ENCODE results near the gene CEBPG.
A peak's percentile ranks its signal among the peaks of the same experiment; 100 is the strongest.

CEBPG gene

DNA sequence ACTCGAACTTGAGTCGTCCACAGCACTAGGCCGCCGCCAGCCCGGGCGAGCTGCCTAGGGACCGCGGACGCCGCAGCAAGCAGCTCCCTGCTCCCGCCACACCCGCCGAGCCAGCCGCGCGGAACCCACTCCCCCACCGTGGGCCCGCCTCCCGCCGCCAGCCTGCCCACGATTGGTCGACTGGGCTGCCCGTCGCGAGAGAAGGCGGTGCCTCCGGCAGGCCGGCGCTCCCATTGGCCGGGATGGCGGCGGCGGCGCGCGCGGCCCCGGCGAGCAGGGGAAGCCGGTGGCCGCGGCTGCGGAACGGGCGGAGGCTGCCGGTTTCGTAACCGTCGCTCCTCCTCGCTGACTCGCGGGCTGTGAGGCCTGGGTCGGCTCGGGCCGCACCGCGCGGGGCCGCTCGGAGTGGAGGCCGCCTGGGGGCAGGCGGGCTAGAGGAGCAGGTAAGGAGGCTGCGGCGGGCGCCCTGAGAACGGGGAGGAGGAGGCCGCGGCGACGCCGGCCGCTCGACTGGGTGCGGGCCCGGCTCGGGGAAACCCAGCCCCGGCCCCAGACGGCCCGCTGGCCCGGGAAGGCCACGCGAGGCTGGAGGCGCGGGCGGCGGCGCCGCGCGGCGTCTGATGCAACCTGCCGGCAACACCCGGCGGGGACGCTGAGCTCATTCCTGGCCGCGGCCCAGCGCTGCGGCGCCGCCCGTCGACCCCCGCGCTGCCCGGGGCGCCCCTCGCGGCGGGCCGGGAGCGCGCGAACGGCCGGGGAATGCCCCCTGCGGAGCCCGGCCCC is at the start of gene CEBPG:
CEBPG (plus strand) TSS at position 257 of the 783 bp plus-strand sequence. CDS start 5,531 bp downstream, outside the sequence.
- DNase-seq, result peak; percentile 94

DNA sequence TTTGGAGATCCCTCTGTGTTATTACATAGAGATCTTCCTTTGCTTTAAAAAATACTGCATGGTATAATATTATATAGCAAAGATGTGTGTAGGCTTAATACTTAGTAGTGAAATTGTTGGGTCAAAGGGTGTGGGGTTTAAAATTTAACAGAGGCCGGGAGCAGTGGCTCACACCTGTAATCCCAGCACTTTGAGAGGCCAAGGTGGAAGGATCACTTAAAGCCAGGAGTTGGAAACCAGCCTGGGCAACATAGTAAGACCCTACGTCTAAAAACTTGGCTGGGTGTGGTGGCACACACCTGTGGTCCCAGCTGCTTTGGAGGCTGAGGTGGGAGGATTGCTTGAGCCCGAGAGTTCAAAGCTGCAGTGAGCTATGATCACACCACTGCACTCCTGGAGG is 48.9 kb upstream of the CEBPG start:
- no peak for DNase-seq

DNA sequence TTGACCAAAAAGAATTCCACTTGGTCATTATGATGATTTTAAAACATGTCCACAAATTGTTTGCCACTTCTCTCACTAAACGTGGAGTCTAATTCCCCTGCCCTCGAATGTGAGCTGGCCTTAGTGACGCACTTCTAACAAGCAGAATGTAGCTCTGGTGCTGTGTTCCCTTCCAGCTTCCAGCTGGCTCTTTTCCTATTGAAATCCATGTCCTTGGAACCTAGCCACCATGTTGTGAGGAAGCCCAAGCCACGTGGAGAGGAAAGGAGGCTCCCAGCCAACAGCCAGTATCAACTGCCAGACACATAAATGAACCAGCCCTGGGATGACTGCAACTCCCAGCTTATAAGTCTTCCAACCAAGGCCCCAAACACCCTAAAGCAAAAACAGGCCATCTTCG is 47.6 kb upstream of the CEBPG start:
- DNase-seq, result no peak

DNA sequence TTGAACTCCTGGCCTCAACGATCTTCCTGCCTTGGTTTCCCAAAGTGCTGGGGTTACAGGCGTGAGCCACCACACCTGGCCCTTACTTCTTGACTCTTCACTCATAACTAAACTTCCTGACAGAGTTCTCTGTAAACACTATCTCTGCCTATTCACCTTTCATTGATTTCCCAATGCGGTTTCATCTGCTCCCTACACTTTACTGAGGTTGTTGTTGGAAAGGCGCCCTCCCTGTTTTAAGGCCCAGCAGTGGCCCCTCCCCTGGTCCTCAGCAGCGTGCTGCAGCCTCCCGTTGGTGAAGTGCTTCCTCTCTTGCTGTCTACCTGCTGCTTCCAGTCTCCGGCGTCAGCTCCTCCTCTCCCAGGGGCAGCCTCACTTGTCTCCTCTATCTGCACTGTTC is 44.4 kb upstream of the CEBPG start:
- DNase-seq, result no peak

DNA sequence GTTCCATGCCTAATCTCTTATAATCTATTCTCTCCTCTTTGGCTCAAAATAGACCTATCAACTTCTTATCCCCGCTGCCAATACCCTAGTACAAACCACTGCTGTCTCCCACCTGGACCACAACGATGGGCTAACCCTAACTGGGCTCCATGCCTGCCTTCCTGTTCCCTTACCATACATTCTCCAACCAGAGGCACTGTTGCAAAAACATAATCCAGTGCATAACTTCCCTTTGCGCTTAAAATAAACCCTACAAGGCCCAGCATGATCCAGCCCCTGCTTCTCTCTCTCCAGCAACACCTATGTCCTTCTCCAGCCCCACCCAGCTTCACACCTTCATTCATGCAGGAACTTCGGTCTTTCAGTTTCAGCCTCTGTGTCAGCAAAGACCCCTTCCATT is 43.8 kb upstream of the CEBPG start:
- no peak for DNase-seq

DNA sequence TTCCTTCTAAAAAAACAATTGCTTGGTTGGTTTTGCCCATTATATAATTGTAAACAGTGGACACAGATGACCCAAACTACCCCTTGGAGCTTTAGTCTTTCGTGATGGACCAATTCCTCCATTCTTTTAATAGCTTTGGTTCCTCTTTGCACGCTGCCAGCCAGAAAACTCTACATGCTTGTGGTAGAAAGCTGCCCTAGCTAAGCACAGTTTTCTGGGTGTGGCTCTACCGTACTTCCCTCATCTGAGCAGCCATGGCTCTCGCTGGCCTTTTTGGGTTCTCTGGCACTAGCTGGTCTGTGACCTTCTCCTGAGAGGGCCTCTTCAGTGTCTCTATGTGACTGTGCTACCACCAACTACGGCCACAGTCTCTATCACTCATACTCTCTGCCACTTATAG is 41.3 kb upstream of the CEBPG start:
- peak; percentile 73 for DNase-seq

DNA sequence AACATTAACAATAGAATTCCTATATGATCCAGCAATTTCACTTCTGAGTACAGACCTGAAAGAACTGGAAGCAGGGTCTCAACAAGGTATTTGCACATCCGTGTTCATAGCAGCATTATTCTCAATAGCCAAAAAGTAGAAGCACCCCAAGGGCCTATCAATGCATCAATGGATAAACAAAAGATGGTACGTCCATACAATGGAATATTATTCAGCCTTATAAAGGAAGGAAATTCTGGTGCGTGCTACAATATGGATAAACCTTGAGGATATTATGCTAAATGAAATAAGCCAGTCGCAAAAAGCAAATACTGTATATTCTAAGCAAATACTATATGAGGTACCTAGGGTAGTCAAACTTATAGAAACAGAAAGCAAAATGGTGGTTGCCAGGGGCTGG is 40.4 kb upstream of the CEBPG start:
- DNase-seq, result no peak

DNA sequence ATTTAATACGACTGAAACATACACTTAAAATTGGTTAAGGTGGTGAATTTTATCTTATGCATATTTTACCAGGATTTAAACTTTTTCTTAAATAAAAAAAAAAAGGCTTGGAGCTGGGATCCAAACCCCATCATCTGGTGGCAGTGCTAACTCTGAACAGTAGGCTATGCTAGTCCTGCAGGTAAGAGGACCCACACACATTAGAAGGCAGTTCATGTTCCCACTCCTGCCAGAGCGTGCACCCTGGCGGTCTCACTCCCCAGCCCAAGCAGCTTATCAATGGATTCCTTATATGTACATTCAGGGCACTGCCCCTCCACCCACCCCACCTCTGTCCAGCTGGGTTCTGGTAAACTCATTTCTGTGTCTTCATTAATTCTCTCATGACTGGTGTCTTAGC is 39.9 kb upstream of the CEBPG start:
- DNase-seq, result no peak

DNA sequence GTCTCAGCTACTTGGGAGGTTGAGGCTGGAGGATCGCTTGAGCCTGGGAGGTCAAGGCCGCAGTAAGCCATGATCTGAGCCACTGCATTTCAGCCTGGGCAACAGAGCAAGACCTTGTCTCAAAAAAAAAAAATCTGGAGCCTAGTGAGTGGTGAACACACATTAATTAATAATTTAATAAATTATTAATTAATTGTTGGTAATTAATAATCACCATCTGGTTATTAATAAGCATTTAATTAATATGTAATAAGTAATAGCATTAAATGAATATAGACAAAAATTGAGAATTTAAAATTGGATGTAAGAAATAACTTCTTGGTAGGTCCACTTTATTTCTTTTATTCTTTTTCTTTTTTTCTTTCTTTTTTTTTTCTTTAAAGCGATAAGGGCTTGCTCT is 39.2 kb upstream of the CEBPG start:
- no peak for DNase-seq

DNA sequence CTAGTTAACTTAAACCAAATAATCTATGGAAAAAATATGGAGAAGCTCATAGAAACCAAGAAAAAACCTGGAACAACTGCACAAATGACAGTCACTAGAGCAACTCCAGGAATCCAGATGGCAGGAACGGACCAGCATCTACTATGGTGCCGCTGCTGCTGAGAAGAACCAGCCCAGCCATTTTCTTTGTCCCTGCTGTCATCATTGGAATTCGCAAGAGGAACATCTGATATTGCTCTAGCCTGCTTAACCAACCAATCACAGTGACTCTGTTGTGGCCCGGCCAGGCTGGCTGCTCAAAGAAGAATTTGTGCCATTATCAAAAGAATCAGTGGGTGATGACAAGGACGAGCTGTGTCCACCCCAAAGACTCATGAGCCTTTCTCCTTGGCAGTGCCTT is 38.1 kb upstream of the CEBPG start:
- DNase-seq, result no peak

DNA sequence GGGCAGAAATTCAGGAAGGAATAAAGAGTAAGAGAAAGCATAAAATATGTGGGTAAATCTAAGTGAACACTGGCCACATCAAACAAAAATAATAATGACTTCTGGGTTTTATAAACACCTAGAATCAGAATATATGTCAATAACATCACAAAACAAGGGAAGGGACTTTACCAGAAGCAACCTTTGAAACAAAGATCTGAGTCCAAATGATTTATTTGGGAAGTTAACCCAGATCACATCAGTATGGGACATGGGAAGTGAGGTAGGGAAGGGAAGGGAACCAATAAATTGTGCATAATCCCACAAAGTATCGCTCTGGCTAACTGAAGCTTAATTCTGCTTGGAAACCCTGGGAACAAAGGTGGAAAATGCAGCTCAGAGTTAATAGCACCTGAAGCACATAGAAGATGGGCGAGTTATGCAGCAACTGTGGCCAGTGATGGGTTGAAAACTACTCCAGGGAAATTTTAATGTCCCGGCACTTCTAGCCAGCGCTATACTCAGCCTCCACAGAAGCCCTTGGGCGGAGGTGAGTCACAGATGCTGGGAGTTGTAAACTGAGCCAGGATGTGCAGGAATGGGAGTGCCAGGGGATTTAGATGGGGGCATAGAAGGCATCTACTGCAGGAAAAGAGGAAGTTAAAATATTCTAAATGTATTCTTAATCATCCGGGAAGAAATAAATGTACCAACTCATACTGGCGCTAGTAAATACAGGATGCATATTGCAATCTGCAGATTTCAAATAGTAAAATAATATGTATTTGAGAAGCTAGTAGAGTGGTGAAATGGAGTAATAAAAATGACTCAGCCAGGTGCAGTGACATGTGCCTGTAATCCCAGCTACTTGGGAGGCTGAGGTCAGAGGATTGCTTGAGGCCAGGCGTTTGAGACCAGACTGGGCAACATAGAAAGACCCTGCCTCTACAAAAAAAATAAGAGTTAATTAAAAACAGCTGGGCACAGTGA is 34.2 kb upstream of the CEBPG start:
- DNase-seq, result peak; percentile 5

DNA sequence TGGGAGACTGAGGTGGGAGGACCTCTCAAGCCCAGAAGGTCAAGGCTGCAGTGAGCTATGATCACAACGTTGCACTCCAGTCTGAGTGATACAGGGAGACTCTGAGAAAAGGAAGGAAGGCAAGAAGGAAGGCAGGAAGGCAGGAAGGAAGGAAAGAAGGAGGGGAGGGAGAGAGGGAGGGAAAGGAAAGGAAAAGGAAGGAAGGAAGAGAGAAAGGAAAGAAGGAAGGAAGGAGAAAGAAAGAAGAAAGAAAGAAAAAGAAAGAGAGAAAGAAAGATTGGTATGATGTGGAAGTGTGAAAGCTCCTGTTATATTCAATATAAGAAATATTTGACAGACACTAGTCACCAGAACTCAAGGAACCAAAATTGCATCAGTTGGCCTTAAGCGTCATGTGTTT is 32.5 kb upstream of the CEBPG start:
- DNase-seq, result no peak

DNA sequence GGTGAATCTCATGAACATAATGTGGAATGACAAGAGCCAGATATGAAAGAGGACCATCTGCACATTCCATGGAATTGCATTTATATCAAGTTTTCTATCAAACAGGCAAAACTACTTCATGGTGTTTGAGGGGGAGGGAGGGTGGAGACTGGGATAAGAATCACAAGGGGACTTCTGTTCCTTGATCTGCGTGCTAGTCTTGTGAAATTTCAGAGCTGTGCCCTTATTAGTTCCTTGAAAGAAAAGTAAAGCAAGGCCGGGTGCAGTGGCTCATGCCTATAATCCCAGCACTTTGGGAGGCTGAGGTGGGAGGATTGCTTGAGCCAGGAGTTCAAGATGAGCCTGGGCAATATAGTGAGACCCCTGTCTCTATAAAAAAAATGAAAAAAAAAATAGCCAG is 30.2 kb upstream of the CEBPG start:
- no peak for DNase-seq

DNA sequence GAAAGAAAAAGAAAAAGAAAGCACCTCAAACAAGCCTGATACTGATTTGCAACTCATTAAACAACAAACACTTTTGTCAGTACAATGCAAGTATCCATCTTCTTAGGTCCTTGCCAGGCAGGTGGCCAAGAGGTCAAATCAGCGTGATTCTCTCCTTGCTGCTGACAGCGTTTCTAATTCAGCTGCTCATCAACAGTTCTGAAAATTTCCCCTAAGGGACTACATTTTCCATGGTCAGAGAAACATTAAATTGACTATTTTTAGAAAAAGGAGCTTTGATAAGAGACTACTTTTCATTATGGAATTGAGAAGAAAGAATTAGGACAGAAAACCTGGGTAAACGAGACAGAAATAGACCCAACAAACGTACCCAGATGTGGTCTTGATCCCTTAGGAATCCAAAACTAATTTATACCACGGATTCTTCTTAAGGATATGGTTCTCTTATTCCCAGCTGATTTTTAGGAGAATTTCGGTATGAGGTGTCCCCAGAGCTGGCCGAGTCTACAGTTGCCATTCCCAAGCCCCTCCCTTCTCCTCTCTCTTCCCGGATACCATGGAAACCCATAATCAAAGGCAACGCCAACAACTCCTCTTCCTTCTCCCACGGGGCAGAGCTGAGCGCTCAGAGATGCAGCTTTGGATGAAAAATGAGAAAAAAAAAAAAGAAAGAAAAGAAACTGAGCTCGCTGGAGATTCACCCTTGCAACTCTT is 29.5 kb upstream of the CEBPG start:
- DNase-seq, result no peak

DNA sequence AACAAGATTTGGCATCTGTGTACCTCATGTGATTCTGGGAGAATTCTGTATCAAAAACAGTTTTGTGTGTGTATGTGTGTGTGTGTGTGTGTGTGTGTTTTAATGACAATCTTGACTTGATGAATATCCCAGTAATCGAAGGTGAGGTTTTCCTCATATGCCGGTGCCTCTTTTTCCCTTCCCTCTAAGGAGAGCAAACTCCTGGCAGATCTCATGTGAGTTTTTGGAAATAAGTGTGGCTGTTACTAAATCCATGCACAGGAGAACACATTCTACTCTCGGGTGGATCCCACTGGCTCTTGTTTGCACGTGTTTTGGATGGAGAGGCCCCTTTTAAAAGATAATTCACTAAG is 29.0 kb upstream of the CEBPG start:
- no peak for DNase-seq

DNA sequence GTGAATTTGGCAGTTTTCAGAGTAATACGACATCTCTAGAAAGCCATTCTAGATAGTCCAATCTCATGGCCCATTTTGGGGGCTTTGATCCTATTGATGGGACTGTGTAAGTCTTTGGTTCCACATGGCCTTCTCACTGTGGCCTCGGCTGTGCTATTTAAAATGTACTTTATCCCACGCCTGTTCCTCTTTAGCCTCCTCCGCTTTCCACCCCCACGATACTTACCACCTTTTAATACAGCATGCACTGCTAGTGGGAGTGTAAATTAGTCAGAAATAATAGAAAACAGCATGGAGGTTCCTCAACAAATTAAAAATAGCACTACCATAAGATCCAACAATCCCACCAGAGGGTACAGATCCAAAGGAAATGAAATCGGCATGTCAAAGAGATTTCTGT is 28.3 kb upstream of the CEBPG start:
- no peak for DNase-seq

DNA sequence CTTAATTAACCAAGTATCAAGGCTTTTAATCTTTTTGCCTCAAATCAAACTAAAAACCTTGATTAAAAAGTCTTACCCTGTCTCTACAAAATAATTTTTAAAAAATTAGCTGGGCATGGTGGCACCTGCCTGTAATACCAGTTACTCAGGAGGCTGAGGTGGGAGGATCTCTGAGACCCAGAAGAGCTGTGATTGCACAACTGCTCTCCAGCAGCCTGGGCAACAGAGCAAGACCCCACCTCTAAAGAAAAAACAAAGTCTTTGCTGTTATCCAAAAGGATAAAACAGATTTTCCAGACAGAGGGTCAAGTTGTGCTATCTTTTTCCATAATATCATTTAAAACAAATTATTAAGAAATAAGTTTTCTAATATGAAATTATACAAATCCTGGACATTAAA is 26.8 kb upstream of the CEBPG start:
- no peak for DNase-seq

DNA sequence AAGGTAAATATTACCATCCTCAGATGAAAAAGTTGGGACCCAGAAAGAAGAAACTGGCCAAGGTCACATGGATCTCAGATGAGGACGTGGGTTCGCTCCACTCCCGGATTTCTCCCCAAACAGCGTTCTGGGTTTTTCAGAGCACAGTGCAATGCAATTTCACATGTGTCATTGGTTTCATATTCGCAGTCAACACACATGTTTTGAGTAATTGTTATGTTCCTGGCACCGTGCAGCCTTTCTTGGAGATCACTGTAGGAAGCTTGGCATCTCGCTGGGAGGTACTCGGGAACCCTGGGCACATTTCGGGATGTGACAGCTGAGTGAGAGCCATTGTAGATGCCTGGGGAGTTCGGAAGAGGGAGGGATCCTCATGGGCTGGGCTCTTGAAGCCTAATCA is 26.2 kb upstream of the CEBPG start:
- DNase-seq, result no peak

DNA sequence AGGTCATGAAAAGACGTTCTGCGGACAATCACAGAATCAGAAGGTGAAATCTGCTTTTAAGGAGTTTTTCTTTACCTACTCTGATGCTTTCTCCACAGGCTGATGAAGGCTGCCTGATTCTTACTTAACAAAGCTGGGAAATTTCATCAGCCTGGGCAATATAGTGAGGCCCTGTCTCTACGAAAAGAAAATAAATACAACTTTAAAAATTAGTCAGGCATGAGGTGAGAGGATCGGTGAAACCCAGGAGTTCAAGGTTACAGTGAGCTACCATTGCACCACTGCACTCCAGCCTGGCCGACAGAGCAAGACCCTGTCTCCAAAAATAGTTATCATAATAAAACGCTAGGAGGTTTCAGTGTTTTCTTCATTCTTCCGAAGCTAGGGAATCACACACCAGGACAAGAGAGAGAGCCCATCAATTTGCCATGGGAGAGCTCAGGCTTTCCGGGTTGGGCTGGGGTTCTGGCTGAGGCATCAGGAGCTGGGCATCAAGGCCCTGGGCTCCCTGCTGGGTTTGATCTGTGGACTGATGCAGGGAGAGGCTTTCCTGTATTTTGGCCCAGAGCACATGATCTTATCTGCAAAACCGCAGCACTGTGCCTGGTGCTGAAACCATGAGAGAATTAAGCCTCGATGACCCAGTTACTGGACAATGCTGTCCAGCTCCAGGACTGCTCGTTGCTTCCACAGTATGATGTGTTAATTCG is 25.1 kb upstream of the CEBPG start:
- DNase-seq, result no peak

DNA sequence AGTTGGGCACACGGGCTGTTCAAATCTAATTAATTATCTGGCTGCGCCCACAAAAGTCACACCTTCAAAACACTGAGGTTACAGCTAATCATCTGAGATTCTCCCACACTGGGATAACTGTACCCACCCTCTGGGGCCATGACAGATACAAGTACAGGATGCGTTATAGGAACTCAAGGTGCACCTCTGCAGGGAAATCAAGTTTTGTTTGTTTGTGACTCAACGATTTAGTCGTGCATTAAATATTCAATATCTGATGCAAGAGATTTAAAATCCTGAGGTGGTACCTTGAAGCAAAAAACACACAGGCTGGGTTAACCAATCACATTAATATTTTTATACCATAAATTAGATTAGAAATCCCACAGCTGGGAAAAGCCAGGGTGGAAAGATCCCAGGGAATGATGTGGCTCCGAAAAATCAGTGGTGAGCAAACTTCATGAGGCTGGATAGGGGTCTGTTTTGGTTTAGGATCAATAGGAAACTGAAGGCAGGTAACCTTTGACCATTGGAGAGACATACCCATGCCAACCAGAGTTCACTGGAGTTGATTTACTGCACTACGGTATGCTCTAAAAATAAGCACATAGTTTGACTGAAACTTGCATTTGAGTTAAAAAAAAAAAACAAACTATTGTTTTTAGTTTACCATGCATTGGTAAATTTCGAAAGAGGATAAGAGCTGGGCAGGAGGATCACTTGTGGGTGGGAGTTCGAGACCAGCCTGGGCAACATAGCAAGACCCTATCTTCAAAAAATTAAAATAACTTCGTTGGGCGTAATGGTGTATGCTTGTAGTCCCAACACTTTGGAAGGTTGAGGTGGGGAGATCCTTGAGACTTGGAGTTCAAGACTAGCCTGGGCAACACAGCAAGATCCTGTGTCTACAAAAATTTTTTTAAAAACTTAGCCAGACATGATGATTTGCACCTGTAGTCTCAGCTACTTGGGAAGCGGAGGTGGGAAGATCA is 23.9 kb upstream of the CEBPG start:
- DNase-seq, result no peak

DNA sequence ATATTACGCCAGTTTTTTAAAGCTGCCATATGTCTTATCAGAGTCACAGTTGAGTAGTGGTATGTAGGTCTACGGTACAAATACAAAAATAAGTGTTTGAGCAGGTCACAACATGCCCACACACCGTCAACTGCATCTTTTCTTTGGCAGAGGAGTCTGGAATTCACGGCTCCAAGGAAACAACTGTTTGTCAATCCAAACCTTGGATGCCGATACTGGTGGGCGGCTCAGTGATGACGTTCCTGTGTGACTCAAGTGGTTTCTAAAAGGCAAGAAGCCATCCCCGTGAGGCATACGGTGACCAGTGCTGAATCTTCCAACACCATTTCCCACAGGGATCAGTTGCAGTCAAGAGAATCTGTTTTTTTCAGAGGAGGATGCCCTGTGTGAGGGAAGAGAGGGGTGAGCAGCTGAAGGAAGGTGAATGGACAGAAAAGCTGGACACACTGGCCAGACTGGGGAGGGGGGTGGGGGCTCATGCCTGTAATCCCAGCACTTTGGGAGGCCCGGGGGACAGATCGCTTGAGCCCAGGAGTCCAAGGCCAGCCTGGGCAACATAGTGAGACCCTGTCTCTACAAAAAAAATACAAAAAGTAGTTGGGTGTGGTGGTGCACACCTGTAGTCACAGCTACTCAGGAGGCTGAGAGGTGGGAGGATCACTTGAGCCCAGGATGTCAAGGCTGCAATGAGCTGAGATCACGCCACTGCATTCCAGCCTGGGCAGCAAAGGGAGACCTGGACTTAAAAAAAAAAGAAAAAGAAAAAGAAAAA is 22.8 kb upstream of the CEBPG start:
- DNase-seq, result no peak
